Measurements from ENCODE around the gene SRGAP1.

SRGAP1 gene

DNA sequence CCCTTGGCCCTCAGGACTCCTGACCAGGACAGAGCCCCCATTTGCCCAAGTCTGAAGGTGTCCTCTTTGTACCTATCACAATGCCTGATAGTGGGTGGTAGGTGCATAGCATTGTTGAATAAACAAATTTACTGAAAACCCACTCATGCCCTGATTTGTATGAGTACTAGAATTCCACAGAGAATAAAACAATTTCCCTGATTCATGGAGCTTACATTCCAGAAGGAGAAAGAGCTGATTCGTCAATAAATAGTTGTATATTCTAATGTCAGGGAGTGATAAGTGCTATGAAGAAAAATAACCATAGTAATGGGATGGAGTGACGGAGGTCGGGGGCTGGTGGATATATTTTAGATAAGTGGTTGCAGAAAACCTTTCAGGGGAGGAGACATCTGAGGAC, 117.0 kb downstream of the SRGAP1 start:
- no peaks in the 10 kb centered on the region for H3K79me2 ChIP-seq (ENCODE audit: insufficient read depth, low read length)
- TF ChIP-seq EZH2 (IDR thresholded peaks at IDR 0.05; ENCODE audit: borderline replicate concordance, low read depth, low read length, severe bottlenecking) (no peak), CTCF (IDR thresholded peaks at IDR 0.05; ENCODE audit: borderline replicate concordance, extremely low read depth, low read length, poor library complexity, severe bottlenecking) (no peak)
- ATAC-seq (ENCODE audit: insufficient read depth, low read depth) = no peak

DNA sequence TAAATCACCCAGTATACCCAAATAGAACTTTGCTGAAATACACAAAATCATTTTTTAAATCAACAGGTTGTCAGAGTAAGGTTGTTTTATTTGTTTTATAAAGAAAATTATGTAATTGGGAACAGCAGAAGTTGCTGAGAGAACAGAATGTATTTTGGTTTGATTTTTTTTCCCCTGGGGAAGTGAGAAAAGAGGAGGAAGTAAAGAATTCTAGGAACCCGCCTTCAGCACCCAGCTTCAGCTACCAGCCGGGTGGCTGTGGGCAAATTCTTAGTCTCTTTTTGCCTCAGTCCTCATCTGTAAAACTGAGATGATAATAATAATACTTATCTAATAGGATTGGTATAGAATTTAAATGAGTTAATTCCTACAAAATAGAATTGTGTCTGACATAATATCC, 119.4 kb downstream of the SRGAP1 start:
- no peaks in the 10 kb centered on the region for H3K79me2 ChIP-seq (ENCODE audit: insufficient read depth, low read length)
- H3K27me3 ChIP-seq (ENCODE audit: insufficient read depth, low read length, poor library complexity) = peaks cover 15% of the 10 kb centered on the region
- H2AFZ ChIP-seq (ENCODE audit: low read depth, low read length) = no peak overlapping the region
- H4K20me1 ChIP-seq (ENCODE audit: insufficient read depth, low read length) = no peaks in the 10 kb centered on the region
- TF ChIP-seq EZH2 (IDR thresholded peaks at IDR 0.05; ENCODE audit: borderline replicate concordance, low read depth, low read length, severe bottlenecking) (no peak), CTCF (IDR thresholded peaks at IDR 0.05; ENCODE audit: borderline replicate concordance, extremely low read depth, low read length, poor library complexity, severe bottlenecking) (no peak)
- no peak overlapping the region for H3K9ac ChIP-seq (ENCODE audit: low read depth, low read length)
- H3K9me3 ChIP-seq (ENCODE audit: insufficient read depth, low read length, severe bottlenecking) = no peaks in the 10 kb centered on the region
- DNase-seq (no peak), ATAC-seq (ENCODE audit: insufficient read depth, low read depth) (no peak)
- H3K4me3 ChIP-seq (ENCODE audit: low read depth in 1 of 2, low read length in 2 of 2) = no peak overlapping the region
- no peaks in the 10 kb centered on the region for H3K36me3 ChIP-seq (ENCODE audit: insufficient read depth, low read length)
- no peak overlapping the region for H3K4me2 ChIP-seq (ENCODE audit: insufficient read depth, low read length)
- no peaks in the 10 kb centered on the region for H3K4me1 ChIP-seq (ENCODE audit: insufficient read depth, low read length)
- no peak overlapping the region for H3K27ac ChIP-seq (ENCODE audit: low read length)

More for the DNA sequence above, 117.0 kb downstream of the SRGAP1 start:
- Histone ChIP-seq H2AFZ (ENCODE audit: low read depth, low read length) (no peak overlapping the region), H4K20me1 (ENCODE audit: insufficient read depth, low read length) (no peaks in the 10 kb centered on the region), H3K36me3 (ENCODE audit: insufficient read depth, low read length) (no peaks in the 10 kb centered on the region), H3K9ac (ENCODE audit: low read depth, low read length) (no peak overlapping the region), H3K4me1 (ENCODE audit: insufficient read depth, low read length) (no peaks in the 10 kb centered on the region), H3K27ac (ENCODE audit: low read length) (no peak overlapping the region), H3K27me3 (ENCODE audit: insufficient read depth, low read length, poor library complexity) (peaks cover 18% of the 10 kb centered on the region), H3K9me3 (ENCODE audit: insufficient read depth, low read length, severe bottlenecking) (no peaks in the 10 kb centered on the region), H3K4me3 (ENCODE audit: low read depth in 1 of 2, low read length in 2 of 2) (no peak overlapping the region), H3K4me2 (ENCODE audit: insufficient read depth, low read length) (no peak overlapping the region)
- no peak for DNase-seq

- no peak for ATAC-seq (ENCODE audit: insufficient read depth, low read depth)
- no peaks in the 10 kb centered on the region for H4K20me1 ChIP-seq (ENCODE audit: insufficient read depth, low read length)
- H3K79me2 ChIP-seq (ENCODE audit: insufficient read depth, low read length) = no peaks in the 10 kb centered on the region
- H2AFZ ChIP-seq (ENCODE audit: low read depth, low read length) = no peak overlapping the region
- DNase-seq = no peak
- no peaks in the 10 kb centered on the region for H3K9me3 ChIP-seq (ENCODE audit: insufficient read depth, low read length, severe bottlenecking)
- TF ChIP-seq CTCF (IDR thresholded peaks at IDR 0.05; ENCODE audit: borderline replicate concordance, extremely low read depth, low read length, poor library complexity, severe bottlenecking) (no peak), EZH2 (IDR thresholded peaks at IDR 0.05; ENCODE audit: borderline replicate concordance, low read depth, low read length, severe bottlenecking) (no peak)
- H3K9ac ChIP-seq (ENCODE audit: low read depth, low read length) = no peak overlapping the region
- no peak overlapping the region for H3K4me2 ChIP-seq (ENCODE audit: insufficient read depth, low read length)
- H3K4me1 ChIP-seq (ENCODE audit: insufficient read depth, low read length) = no peaks in the 10 kb centered on the region
- no peak overlapping the region for H3K4me3 ChIP-seq (ENCODE audit: low read depth in 1 of 2, low read length in 2 of 2)
- H3K36me3 ChIP-seq (ENCODE audit: insufficient read depth, low read length) = no peaks in the 10 kb centered on the region
- no peak overlapping the region for H3K27ac ChIP-seq (ENCODE audit: low read length)
- peaks cover 15% of the 10 kb centered on the region for H3K27me3 ChIP-seq (ENCODE audit: insufficient read depth, low read length, poor library complexity)
These were observed 119.8 kb downstream of the SRGAP1 start for GRCh38 chr12:63964301-63964700.

Data from DND-41 (cell line).